Loucy (cell line): Measurements from ENCODE around the gene BCL2A1.

Experiments
- H2AFZ ChIP-seq: fragments of 200-600 bp; sonication (generic); 2 replicates; pipeline ENCODE4 v1.6.0; 2016; ENCODE audit warnings: antibody characterized with exemption, mild to moderate bottlenecking, low read length, moderate library complexity
- H3F3A ChIP-seq: fragments of 200-600 bp; 2 replicates; pipeline ENCODE4 v1.6.0; 2016; ENCODE audit warnings: antibody characterized with exemption, low read depth, mild to moderate bottlenecking
- H3K27me3 ChIP-seq: fragments of 200-600 bp; sonication (generic); 2 replicates; pipeline ENCODE4 v1.6.1; 2014; ENCODE audit warnings: low read length, mild to moderate bottlenecking; ENCODE audit not compliant: insufficient read depth, poor library complexity, severe bottlenecking
- H3K36me3 ChIP-seq: fragments of 200-600 bp; sonication (generic); 2 replicates; pipeline ENCODE4 v1.6.1; 2016; ENCODE audit warnings: low read length; ENCODE audit not compliant: insufficient read depth
- H3K4me1 ChIP-seq: fragments of 200-600 bp; sonication (generic); 2 replicates; pipeline ENCODE4 v1.5.1; 2014; ENCODE audit warnings: low read length, mild to moderate bottlenecking; ENCODE audit not compliant: insufficient read depth, poor library complexity, severe bottlenecking
- H3K4me2 ChIP-seq: fragments of 200-600 bp; sonication (generic); 2 replicates; pipeline ENCODE4 v1.6.0; 2014; ENCODE audit warnings: antibody characterized with exemption, low read length, low read depth, mild to moderate bottlenecking; ENCODE audit not compliant: poor library complexity, severe bottlenecking
- H3K4me3 ChIP-seq: fragments of 200-600 bp; sonication (generic); 2 replicates; pipeline ENCODE4 v1.5.1; 2014; ENCODE audit warnings: low read length, mild to moderate bottlenecking, mixed read lengths; ENCODE audit not compliant: poor library complexity, severe bottlenecking
- H3K79me2 ChIP-seq: fragments of 200-600 bp; sonication (generic); 2 replicates; pipeline ENCODE4 v1.6.1; 2014; ENCODE audit warnings: low read length; ENCODE audit not compliant: insufficient read depth
- H3K9ac ChIP-seq: fragments of 200-600 bp; sonication (generic); 2 replicates; pipeline ENCODE4 v1.6.0; 2014; ENCODE audit warnings: mild to moderate bottlenecking, low read depth, low read length, moderate library complexity; ENCODE audit not compliant: poor library complexity, severe bottlenecking
- H3K9me2 ChIP-seq: fragments of 200-600 bp; sonication (generic); replicated peaks from 2 replicates; pipeline ENCODE4 v1.6.1; 2016; ENCODE audit warnings: low read depth, low read length, mixed read lengths
- H3K9me3 ChIP-seq: fragments of 200-600 bp; sonication (generic); 2 replicates; pipeline ENCODE4 v1.6.1; 2014; ENCODE audit warnings: mild to moderate bottlenecking, antibody characterized with exemption, low read length, low read depth; ENCODE audit not compliant: insufficient read depth
- H4K20me1 ChIP-seq: fragments of 200-600 bp; sonication (generic); 2 replicates; pipeline ENCODE4 v1.6.0; 2014; ENCODE audit warnings: antibody characterized with exemption, low read length, mild to moderate bottlenecking; ENCODE audit not compliant: insufficient read depth, poor library complexity, severe bottlenecking
- EZH2phosphoT487 ChIP-seq: fragments of 200-600 bp; IDR thresholded peaks from 2 replicates; pipeline ENCODE4 v1.6.1; 2018; ENCODE audit warnings: antibody characterized with exemption, mild to moderate bottlenecking, moderate library complexity, borderline replicate concordance
- TF ChIP-seq, protein P1 (sequence below): fragments of 200-600 bp; sonication (generic); conservative IDR thresholded peaks from 2 replicates; pipeline ENCODE4 v1.5.1; 2014; ENCODE audit warnings: mild to moderate bottlenecking, antibody characterized with exemption, low read length

The BCL2A1 gene

DNA sequence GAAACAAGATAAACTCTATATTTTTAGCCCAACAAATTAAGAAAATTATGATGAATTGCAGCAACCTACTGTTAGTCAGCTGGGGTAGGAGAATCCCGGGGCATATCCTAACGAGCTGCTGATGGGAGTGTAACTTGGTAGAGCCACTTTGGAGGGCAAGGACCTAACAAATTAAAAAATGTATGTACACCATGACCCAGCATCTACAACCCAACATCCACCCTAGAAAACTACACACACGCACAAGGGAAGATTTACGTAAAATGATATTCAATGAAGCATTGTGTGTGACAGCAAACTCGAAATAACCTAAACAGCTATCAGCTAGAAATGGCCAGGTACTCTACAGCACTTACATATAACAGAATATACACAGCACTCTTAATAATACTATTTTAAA is 1.9 kb downstream of the BCL2A1 start:
- Histone ChIP-seq H3K4me1 (peaks cover 14% of the 10 kb centered on the region), H3K4me3 (no peak overlapping the region), H2AFZ (no peak overlapping the region)

DNA sequence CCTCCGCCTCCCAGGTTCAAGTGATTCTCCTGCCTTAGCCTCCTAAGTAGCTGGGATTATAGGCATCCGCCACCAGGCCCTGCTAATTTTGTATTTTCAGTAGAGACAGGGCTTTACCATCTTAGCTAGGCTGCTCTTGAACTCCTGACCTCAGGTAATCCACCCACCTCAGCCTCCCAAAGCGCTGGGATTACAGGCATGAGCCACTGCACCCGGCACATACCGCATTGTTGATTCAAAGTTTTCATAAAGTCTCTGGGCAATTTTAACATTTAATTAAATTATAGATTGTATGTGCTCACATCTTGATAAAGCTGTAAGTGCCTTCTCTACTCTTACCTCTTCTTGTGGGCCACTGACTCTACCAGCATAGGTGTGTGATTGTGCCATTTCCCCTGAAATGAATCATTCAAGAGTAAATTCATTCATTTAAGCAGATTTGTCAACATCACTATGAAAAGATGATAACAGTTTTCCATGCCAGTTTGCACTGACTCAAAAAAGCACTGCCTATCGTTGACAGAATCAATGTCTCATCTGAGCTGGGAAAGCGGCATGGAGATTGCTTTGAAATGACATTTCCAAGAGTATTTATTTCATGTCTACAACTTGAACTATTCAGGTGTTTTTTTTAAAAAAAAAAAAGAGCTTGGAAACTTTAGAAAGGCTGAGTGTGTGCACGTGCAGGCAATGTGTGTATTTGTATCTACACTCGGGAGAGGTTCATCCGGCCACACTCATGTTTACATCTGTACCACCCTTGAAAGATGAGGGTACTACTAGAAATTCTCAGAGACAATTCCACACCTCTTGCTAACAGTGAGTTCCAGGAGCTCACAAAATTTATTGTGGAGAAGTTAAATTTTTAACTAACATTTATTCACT is 3.5 kb downstream of the BCL2A1 start:
- no peaks in the 10 kb centered on the region for H3F3A ChIP-seq
- H3K4me2 ChIP-seq: no peak overlapping the region
- H4K20me1 ChIP-seq: no peaks in the 10 kb centered on the region
- H3K36me3 ChIP-seq: no peaks in the 10 kb centered on the region
- H3K9me3 ChIP-seq: no peaks in the 10 kb centered on the region
- TF ChIP-seq, protein P1, sequence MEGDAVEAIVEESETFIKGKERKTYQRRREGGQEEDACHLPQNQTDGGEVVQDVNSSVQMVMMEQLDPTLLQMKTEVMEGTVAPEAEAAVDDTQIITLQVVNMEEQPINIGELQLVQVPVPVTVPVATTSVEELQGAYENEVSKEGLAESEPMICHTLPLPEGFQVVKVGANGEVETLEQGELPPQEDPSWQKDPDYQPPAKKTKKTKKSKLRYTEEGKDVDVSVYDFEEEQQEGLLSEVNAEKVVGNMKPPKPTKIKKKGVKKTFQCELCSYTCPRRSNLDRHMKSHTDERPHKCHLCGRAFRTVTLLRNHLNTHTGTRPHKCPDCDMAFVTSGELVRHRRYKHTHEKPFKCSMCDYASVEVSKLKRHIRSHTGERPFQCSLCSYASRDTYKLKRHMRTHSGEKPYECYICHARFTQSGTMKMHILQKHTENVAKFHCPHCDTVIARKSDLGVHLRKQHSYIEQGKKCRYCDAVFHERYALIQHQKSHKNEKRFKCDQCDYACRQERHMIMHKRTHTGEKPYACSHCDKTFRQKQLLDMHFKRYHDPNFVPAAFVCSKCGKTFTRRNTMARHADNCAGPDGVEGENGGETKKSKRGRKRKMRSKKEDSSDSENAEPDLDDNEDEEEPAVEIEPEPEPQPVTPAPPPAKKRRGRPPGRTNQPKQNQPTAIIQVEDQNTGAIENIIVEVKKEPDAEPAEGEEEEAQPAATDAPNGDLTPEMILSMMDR: no peak
- TF ChIP-seq EZH2phosphoT487: no peak
- H3K4me3 ChIP-seq: no peak overlapping the region
- no peaks in the 10 kb centered on the region for H3K79me2 ChIP-seq
- H3K9ac ChIP-seq: no peak overlapping the region
- H3K9me2 ChIP-seq: no peaks in the 10 kb centered on the region
- H3K27me3 ChIP-seq: no peaks in the 10 kb centered on the region
- peak overlapping the region; percentile 9; the same call in 1 of the 2 replicates for H2AFZ ChIP-seq
- peaks cover 14% of the 10 kb centered on the region for H3K4me1 ChIP-seq

More for the DNA sequence above, 1.9 kb downstream of the BCL2A1 start:
- no peak overlapping the region for H3K9ac ChIP-seq
- H3K36me3 ChIP-seq: no peaks in the 10 kb centered on the region
- H3K27me3 ChIP-seq: no peaks in the 10 kb centered on the region
- H3K9me3 ChIP-seq: no peaks in the 10 kb centered on the region
- H4K20me1 ChIP-seq: no peaks in the 10 kb centered on the region
- H3K79me2 ChIP-seq: no peaks in the 10 kb centered on the region
- no peaks in the 10 kb centered on the region for H3F3A ChIP-seq
- H3K9me2 ChIP-seq: no peaks in the 10 kb centered on the region
- TF ChIP-seq, protein P1: no peak
- TF ChIP-seq EZH2phosphoT487: no peak
- no peak overlapping the region for H3K4me2 ChIP-seq

DNA sequence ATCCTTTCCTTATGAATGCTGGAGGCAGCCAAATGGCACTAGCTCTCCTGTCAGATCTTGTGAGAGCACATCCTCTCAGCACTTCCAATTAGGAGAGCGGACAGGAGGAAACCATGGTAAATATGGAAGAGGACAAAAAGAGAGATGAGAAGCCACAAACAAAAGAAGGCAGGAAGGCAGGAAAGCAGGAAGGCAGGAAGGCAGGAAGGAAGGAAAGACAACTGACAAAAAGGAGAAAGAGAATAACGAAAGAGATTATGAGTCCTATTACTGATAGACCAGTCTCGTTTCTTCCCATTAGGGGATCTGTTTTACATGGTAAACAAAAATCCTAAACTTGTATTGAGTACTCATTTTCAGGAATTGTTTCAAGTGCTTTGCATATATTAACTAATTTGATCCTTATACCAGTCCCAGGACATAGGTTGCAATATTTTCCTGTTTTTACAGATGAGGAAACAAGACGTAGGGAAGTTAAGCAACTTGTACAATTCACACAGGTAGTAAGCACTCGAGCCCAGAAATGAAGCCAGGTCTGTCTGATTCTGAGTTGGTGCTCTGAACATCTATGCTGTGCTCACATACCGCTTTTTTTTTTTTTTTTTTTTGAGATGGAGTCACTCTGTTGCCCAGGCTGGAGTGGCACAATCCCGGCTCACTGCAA is 4.2 kb downstream of the BCL2A1 start:
- H3K9me2 ChIP-seq: no peaks in the 10 kb centered on the region
- TF ChIP-seq, protein P1: no peak
- no peak for TF ChIP-seq EZH2phosphoT487
- H4K20me1 ChIP-seq: no peaks in the 10 kb centered on the region
- H3K4me2 ChIP-seq: no peak overlapping the region
- no peaks in the 10 kb centered on the region for H3K9me3 ChIP-seq
- H3K36me3 ChIP-seq: no peaks in the 10 kb centered on the region
- H3K79me2 ChIP-seq: no peaks in the 10 kb centered on the region
- H3F3A ChIP-seq: no peaks in the 10 kb centered on the region
- H3K4me1 ChIP-seq: peaks cover 14% of the 10 kb centered on the region
- H3K27me3 ChIP-seq: no peaks in the 10 kb centered on the region
- peak overlapping the region; percentile 51; the same call in 1 of the 2 replicates for H2AFZ ChIP-seq
- no peak overlapping the region for H3K4me3 ChIP-seq
- H3K9ac ChIP-seq: no peak overlapping the region
